ENCODE measurements around the gene TMEM86B. TPM values are rescaled to one million over a fixed set of nuclear protein-coding genes. Genes with fewer than 3 reads are reported as not detected.

TMEM86B gene
- polyA plus RNA-seq, 6 donors from 2014 or later: 0.25 to 1.5 (median 0.76) TPM; not detected in 2

DNA sequence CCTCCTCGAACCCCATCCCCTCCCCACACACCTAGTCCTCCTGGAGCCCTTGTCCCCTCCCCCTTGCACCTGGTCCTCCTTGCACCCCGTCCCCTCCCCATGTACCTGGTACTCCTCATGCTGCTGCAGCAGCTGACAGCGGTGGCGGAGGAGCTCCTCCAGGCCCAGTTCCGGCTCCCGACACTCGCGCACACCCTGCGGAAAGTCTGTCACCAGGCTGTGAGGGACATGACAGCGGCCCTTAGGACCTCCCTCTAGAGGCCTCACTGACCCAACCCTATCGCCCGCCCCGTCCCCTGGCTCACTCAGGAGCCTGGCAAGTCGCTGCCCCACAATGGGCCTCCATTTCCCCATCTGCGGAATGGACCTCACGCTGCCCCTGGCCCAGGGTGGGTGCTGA lies 36.6 kb upstream of the TMEM86B start:
- no peak for ATAC-seq (ENCODE audit: low read depth in 2 of 2)
- H3K27me3 Mint-ChIP-seq: no peaks in the 10 kb centered on the region
- H3K4me3 Mint-ChIP-seq: no peak overlapping the region
- H3K36me3 Mint-ChIP-seq: peaks cover 14 to 17% of the 10 kb centered on the region in 2 donors
- peaks cover 5 to 18% (median 8%) of the 10 kb centered on the region in 3 donors for H3K4me1 Mint-ChIP-seq
- H3K9me3 Mint-ChIP-seq: peaks cover 0 to 5% (median 2%) of the 10 kb centered on the region in 7 donors
- no peak overlapping the region for H3K27ac Mint-ChIP-seq
- no peak for DNase-seq

DNA sequence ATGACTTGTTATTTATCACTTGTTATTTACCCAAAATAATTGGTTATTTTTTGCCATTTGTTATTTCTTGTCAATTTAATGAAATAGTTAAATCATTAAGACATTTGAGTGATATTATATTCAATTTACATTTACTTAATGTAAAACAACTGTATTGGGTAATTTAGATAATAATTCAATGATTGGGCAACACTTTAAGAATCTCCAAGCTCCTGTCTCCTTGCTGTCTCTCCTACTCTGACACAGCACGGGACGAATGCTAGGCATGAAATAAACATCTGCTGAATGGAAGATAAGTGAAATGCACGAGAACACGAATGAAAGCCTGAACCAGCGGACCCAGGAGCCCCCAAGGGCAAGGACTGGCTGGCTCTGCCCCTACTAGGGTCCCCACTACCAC lies 36.0 kb upstream of the TMEM86B start:
- no peak for DNase-seq
- Mint-ChIP-seq H3K4me1 (peaks cover 10 to 18% (median 11%) of the 10 kb centered on the region in 3 donors), H3K4me3 (no peak overlapping the region), H3K36me3 (peaks cover 12 to 17% of the 10 kb centered on the region in 2 donors), H3K27ac (no peak overlapping the region), H3K27me3 (no peaks in the 10 kb centered on the region), H3K9me3 (peaks cover 0 to 5% (median 2%) of the 10 kb centered on the region in 7 donors)
- no peak for ATAC-seq (ENCODE audit: low read depth in 2 of 2)

DNA sequence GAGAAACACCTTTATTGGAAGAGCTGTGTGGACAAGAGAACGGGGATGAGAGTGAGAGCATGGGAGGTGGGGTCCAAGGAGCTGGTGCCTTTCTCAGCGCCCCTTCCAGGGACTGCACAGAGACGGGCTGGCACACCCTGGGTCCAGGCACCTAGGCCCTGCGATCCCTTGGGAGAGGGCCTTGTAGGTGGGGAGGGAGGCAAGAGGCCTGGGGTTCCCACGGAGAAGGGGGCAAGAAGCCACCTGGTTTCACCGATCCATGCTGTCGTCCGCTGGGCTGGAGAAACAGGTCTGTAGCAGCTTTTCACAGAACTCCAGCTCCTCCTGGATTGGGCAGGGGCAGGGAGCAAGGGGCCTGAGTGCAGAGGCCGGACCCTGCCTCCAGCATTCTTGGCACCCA lies 33.8 kb upstream of the TMEM86B start:
- peaks cover 6 to 35% of the 10 kb centered on the region in 2 donors for H3K36me3 Mint-ChIP-seq
- H3K4me1 Mint-ChIP-seq: peaks cover 20 to 28% (median 25%) of the 10 kb centered on the region in 3 donors
- H3K27ac Mint-ChIP-seq: peak overlapping the region in 1 of 6 donors; percentile 29
- no peak overlapping the region for H3K4me3 Mint-ChIP-seq
- no peak for DNase-seq
- no peak for ATAC-seq (ENCODE audit: low read depth in 2 of 2)
- peaks cover 0 to 5% (median 2%) of the 10 kb centered on the region in 7 donors for H3K9me3 Mint-ChIP-seq
- no peaks in the 10 kb centered on the region for H3K27me3 Mint-ChIP-seq

DNA sequence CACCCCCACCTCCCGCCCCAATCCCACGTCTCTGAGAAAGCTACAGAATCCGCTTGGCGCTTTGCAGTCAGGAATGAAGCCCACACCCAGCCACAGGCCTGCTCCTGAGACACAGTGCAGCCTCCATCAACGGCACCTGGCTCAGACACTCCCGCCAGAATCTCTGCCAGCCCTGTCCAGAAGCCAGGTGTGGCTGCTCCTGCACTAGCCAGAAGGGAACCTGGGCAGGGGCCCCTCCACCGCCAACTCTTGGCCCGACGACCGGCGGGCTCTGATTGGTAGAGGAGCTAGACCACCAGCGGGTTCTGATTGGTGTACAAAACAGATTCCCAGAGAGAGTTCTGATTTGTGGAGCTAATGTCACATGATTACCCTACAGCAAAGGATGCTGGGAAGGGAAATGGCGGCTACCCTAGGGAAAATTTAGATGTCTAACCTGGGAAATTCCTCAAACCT lies 33.1 kb upstream of the TMEM86B start:
- Mint-ChIP-seq H3K36me3 (peaks cover 6 to 34% of the 10 kb centered on the region in 2 donors), H3K27me3 (no peaks in the 10 kb centered on the region), H3K4me3 (peak overlapping the region in 1 of 8 donors; percentile 56), H3K27ac (peak overlapping the region in 2 of 6 donors; percentile 29 to 54), H3K4me1 (peaks cover 26 to 35% (median 32%) of the 10 kb centered on the region in 3 donors), H3K9me3 (peaks cover 0 to 5% (median 2%) of the 10 kb centered on the region in 7 donors)
- ATAC-seq (ENCODE audit: low read depth in 2 of 2): no peak
- no peak for DNase-seq

DNA sequence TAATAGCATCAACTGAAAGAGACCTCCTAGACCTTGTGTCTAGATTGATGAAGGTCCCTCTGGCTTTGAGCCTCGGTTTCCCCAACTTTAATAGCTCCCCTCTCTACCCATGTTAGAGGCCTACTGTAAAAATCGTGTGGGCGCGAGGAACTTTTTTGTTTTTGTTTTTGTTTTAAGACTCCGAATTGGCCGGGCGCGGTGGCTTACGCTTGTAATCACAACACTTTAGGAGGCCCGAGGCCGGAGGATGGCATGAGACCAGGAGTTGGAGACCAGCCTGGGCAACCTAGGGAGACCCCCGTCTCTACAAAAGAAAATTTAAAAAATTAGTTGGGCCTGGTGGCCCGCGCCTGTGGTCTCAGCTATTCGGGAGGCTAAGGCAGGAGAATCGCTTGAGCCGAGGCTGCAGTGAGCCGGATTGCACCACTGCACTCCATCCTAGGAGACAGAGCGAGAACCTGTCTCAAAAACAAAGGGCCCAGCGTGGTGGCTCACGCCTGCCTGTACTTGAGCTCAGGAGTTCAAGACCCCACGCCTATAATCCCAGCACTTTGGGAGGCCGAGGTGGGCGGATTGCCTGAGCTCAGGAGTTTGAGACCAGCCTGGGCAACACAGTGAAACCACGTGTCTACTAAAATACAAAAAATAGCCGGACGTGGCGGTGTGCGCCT lies 31.1 kb upstream of the TMEM86B start:
- ATAC-seq (ENCODE audit: low read depth in 2 of 2) (no peak), DNase-seq (no peak)
- peak overlapping the region; percentile 92 to 100 (median 94) for H3K4me3 Mint-ChIP-seq
- H3K27ac Mint-ChIP-seq: peak overlapping the region; percentile 95 to 98 (median 97)
- peaks cover 0 to 1% (median 0%) of the 10 kb centered on the region in 7 donors for H3K9me3 Mint-ChIP-seq
- H3K4me1 Mint-ChIP-seq: peaks cover 42 to 49% (median 45%) of the 10 kb centered on the region in 3 donors
- H3K27me3 Mint-ChIP-seq: no peaks in the 10 kb centered on the region
- H3K36me3 Mint-ChIP-seq: peaks cover 0 to 25% of the 10 kb centered on the region in 2 donors

DNA sequence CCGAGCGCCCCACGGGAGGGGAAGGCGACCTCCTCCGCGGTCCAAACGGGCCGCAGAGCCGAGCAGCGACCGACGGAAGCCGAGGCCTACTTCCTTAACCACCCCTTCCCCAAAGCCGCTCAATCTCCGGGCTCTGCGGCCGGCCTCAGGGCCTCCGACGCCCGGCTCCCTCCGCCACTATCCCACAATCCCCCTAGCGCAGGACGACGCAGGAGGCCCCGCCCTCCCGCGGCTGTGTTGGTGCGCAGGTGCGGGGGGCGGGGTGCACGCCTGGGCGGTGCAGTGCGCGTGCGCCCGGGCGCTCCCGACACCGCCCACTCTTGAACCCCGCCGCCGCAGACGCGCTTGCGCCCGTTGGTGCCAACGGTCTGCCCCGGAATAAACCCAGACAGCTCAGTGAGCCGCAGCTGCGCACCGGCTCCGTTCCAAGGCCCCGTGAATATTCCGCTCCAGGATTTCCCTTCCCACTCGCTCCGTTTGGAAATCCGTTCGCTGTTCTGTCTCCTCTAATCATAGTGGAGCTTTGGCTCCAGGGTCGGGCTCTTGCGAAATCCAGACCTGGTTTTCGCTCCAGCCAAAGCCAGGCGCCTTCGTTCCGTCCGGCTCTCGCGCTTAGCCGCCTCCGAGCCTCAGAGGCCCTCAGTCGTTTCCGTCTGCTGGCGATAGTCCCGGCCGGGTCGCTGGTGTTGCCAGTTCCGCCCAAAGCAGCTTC lies 30.4 kb upstream of the TMEM86B start, which contains the start of gene PPP6R1:
TSS of gene PPP6R1 (minus strand) at position 190 of the 712 bp plus-strand sequence. CDS start 11,914 bp downstream, outside the sequence.
- H3K4me1 Mint-ChIP-seq: peaks cover 48 to 55% (median 51%) of the 10 kb centered on the region in 3 donors
- H3K27ac Mint-ChIP-seq: peak within 1 kb of the TSS; percentile 95 to 100 (median 98)

DNA sequence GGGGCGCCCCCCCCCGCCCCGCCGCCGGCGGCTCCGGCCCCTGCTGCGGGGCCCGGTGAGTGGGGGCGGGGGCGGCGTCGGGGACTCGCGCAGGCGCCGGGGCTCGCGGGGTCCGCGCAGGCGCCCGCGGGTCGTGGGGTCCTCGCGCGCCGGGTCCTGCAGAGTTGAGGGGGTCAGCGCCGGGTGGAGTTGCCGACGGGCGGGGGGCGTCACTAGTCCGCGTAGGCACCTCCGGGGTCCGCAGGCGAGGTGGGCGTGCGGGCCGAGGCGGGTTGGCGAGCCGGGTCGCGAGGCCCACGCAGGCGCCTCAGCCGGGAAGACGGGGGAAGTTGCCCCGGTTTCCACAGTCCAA lies 29.9 kb upstream of the TMEM86B start:
- ATAC-seq (ENCODE audit: low read depth in 2 of 2): no peak
- Mint-ChIP-seq H3K4me3 (peak overlapping the region; percentile 92 to 100 (median 94)), H3K9me3 (peaks cover 0 to 1% (median 0%) of the 10 kb centered on the region in 7 donors), H3K27ac (peak overlapping the region; percentile 72 to 98 (median 97)), H3K36me3 (peaks cover 0 to 25% of the 10 kb centered on the region in 2 donors), H3K27me3 (no peaks in the 10 kb centered on the region), H3K4me1 (peaks cover 54 to 61% (median 57%) of the 10 kb centered on the region in 3 donors)
- no peak for DNase-seq

More for the DNA sequence above, 30.4 kb upstream of the TMEM86B start, which contains the start of gene PPP6R1:
- H3K27me3 Mint-ChIP-seq: no peaks in the 10 kb centered on the region
- H3K36me3 Mint-ChIP-seq: peaks cover 0 to 25% of the 10 kb centered on the region in 2 donors
- DNase-seq: peak; percentile 95
- H3K9me3 Mint-ChIP-seq: peaks cover 0 to 1% (median 0%) of the 10 kb centered on the region in 7 donors
- H3K4me3 Mint-ChIP-seq: peak within 1 kb of the TSS; percentile 92 to 100 (median 98)
- ATAC-seq (ENCODE audit: low read depth in 2 of 2): peak; percentile 73

DNA sequence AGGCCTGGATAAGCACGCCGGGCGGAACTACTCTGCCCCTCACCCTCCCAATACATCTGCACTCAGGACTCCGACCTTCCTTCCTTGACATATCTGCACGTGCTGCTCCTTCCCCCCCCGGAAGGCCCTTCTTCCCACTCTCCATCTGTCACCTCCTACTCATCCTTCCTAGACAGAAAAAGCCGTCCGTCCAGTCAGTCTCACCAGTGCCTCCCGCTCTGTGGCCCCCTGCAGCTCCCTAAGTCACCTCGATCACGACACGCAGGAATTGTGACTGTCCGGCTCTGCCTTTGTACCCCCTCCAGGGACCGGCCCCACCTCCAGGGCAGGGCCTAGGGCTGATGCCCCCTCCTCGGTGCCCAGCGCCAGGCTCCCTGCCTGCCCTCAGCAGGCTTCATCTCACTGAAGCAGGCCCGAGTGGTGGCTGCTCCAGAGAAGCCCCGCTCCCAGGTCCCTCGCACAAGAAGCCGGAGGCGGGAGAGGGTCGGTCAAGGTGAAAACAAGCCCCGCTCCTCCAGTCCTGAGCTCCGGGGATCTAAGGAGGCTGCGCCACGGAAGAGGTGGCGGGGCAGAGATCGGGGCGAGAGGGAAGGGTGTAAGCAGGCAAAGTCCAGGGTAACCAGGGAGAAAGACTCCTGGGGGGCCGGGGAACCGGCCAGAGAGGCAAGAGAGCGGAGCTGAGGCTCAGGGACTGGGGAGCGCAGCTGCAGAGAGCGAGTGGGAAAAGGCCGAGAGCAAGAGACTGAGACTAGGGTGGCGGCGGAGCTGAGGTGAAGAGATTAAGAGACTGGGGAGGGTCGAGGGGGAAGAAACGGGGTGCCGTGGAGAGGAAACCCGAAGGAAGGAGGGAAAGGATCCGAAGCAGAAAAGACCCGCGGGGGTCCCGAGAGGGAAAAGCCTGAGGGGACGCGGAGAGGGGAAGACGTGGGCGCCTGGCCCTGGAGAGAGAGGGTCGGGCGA lies 29.2 kb upstream of the TMEM86B start:
- Mint-ChIP-seq H3K4me3 (peak overlapping the region; percentile 87 to 100 (median 98)), H3K27ac (peak overlapping the region; percentile 94 to 100 (median 98)), H3K27me3 (no peaks in the 10 kb centered on the region), H3K36me3 (peaks cover 0 to 25% of the 10 kb centered on the region in 2 donors), H3K4me1 (peaks cover 61 to 63% (median 62%) of the 10 kb centered on the region in 3 donors), H3K9me3 (peaks cover 0 to 1% (median 0%) of the 10 kb centered on the region in 7 donors)
- DNase-seq (no peak), ATAC-seq (ENCODE audit: low read depth in 2 of 2) (no peak)

DNA sequence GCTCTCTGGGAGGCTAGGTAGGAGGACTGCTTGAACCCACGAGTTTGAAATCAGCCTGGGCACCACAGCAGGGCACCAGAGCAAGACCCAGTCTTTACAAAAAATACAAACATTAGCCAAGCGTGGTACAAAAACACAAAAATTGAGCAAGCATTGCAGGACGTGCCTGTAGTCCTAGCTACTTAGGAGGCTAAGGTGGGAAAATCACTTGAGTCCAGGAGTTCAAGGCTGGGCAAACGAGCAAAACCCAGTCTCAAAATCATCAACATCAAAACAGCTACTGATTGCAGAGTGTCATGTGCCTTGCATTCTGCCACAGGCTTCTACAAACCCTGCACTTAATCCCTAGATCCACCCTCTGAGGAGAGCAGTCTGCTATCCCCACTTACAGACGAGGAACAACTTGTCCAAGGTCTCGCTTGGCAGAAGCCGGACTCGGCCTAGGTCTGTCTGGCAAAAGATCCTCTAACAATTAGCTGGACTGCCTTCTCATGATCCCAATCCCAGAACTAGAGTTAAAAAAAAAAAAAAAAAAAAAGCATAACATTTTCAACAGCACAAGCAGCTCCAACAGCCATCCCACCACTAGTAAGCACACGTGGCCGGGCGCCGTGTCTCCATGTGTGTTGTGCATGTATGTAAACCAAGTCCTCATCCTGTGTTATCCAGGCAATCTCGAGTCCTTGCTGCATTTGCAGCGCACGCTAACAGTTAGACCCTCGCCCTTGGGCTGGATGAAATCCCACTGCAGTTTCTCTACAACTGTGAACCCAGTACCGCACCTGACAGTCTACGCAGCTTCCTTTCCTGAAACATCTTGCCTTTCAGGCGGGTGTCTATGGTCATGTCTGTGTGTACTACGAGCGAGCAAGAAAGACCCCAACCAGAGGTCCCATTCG lies 28.2 kb upstream of the TMEM86B start:
- H3K36me3 Mint-ChIP-seq: peaks cover 0 to 19% of the 10 kb centered on the region in 2 donors
- peaks cover 61 to 70% (median 68%) of the 10 kb centered on the region in 3 donors for H3K4me1 Mint-ChIP-seq
- no peak for DNase-seq
- no peak for ATAC-seq (ENCODE audit: low read depth in 2 of 2)
- H3K27me3 Mint-ChIP-seq: no peaks in the 10 kb centered on the region
- peak overlapping the region; percentile 94 to 100 (median 98) for H3K27ac Mint-ChIP-seq
- peak overlapping the region; percentile 87 to 100 (median 98) for H3K4me3 Mint-ChIP-seq
- H3K9me3 Mint-ChIP-seq: no peaks in the 10 kb centered on the region

DNA sequence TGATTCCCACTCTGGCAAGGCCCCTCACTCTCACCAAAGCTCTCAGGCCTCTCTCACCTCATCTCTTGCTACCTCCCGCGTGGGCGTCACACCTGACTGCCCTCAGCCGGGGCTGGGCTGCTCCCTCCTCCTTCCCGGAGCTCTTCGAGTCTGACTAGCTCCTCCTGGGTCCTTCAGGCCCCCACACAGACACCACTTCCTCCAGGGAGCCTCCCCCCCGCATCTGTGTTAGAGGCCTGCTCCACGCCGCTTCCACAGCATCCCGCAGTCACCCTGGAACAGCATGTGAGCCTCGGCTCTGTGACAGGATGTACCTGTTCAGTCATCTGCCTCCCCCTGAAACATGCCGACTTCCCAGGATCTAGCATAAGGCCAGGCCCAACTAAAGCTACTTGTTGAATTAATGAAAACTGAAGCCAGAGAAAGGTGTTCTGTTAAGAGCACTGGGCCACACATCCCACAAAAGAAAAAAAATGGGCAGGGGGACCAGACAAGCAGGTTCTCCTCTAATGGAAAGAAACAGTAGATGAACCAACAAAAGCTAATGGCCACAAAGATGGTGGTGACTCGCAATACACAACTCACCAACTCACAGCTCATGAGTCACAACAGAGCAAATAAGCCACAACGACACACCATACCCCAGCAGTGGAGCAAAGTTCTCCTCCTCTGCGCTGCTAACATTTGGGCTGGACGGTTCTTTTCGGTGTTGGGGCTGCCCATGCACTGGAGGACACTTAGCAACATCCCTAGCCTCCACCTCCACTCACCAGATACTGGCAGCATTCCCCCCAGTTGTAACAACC lies 27.3 kb upstream of the TMEM86B start:
- no peaks in the 10 kb centered on the region for H3K27me3 Mint-ChIP-seq
- no peaks in the 10 kb centered on the region for H3K9me3 Mint-ChIP-seq
- H3K36me3 Mint-ChIP-seq: peaks cover 0 to 22% of the 10 kb centered on the region in 2 donors
- H3K27ac Mint-ChIP-seq: peak overlapping the region; percentile 88 to 100 (median 98)
- ATAC-seq (ENCODE audit: low read depth in 2 of 2) (no peak), DNase-seq (peak; percentile 39)
- H3K4me1 Mint-ChIP-seq: peaks cover 71 to 80% (median 78%) of the 10 kb centered on the region in 3 donors
- peak overlapping the region; percentile 87 to 100 (median 98) for H3K4me3 Mint-ChIP-seq

DNA sequence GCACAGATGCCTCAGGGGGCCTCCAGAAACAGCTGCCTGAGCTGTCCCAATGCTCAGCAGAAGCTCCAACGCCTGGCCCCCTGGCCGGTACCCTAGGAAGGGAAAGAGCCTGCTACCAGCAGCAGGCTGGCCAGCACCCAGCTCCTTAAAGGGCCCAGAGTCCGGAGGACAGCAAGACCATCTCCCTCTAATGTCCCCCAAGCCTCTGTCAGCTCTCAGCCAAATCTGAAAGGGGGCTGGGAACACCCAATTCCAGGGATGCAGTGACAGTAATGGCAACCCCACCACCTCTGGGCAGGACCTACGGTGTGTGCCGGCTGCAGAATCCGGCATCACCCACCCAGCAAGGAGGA lies 26.0 kb upstream of the TMEM86B start:
- DNase-seq (no peak), ATAC-seq (ENCODE audit: low read depth in 2 of 2) (no peak)
- H3K27ac Mint-ChIP-seq: peak overlapping the region; percentile 95 to 100 (median 99)
- H3K9me3 Mint-ChIP-seq: no peaks in the 10 kb centered on the region
- H3K4me3 Mint-ChIP-seq: peak overlapping the region; percentile 87 to 100 (median 98)
- H3K27me3 Mint-ChIP-seq: no peaks in the 10 kb centered on the region
- H3K36me3 Mint-ChIP-seq: peaks cover 0 to 24% of the 10 kb centered on the region in 2 donors
- peaks cover 70 to 85% (median 80%) of the 10 kb centered on the region in 3 donors for H3K4me1 Mint-ChIP-seq
